K562 (cell line): ENCODE data around the gene PSMD9. TPM values are rescaled to one million over a fixed set of nuclear protein-coding genes. Genes with fewer than 3 reads are reported as not detected.
A peak's percentile ranks its signal among the peaks of the same experiment; 100 is the strongest.

Source experiments
- CBX5 ChIP-seq: IDR thresholded peaks from 2 replicates; pipeline ENCODE4 v1.6.1; 2014; ENCODE audit warnings: low read depth, borderline replicate concordance
- CCAR2 ChIP-seq: fragments of 200-400 bp; formaldehyde crosslinking; IDR thresholded peaks from 2 replicates; pipeline ENCODE4 v1.6.1; 2017; ENCODE audit warnings: mild to moderate bottlenecking, low read depth, low read length
- DACH1 ChIP-seq: fragments of 450-650 bp; IDR thresholded peaks from 2 replicates; pipeline ENCODE4 v1.6.1; 2018; ENCODE audit not compliant: partially characterized antibody
- ERF ChIP-seq: fragments of 450-650 bp; formaldehyde crosslinking; IDR thresholded peaks from 2 replicates; pipeline ENCODE4 v1.4.0; 2020; ENCODE audit warnings: mild to moderate bottlenecking, mixed read lengths
- HDAC3 ChIP-seq: fragments of 450-650 bp; IDR thresholded peaks from 2 replicates; pipeline ENCODE4 v1.6.1; 2018; ENCODE audit warnings: borderline replicate concordance, mild to moderate bottlenecking, moderate library complexity; ENCODE audit not compliant: partially characterized antibody
- JUND ChIP-seq, 2 experiments: IDR thresholded peaks; 2 replicates in 1 of 2; 3 replicates in 1 of 2; pipeline ENCODE4 v1.6.1; 2011; ENCODE audit warnings: borderline replicate concordance in 2 of 2, low read depth in 2 of 2, low read length in 2 of 2, improper control_type of control experiment in 1 of 2, missing biosample characterization in 1 of 2, missing genetic modification characterization in 1 of 2, missing genetic modification reagents in 1 of 2
- L3MBTL2 ChIP-seq: fragments of 450-650 bp; IDR thresholded peaks from 2 replicates; pipeline ENCODE4 v1.6.1; 2016; ENCODE audit warnings: mild to moderate bottlenecking, moderate library complexity
- LARP7 ChIP-seq: fragments of 450-650 bp; IDR thresholded peaks from 2 replicates; pipeline ENCODE4 v1.6.1; 2016
- MBD2 ChIP-seq: sonication (generic); IDR thresholded peaks from 2 replicates; pipeline ENCODE4 v1.6.1; 2016; ENCODE audit warnings: low read depth, borderline replicate concordance
- NR1H2 ChIP-seq: sonication (generic); formaldehyde crosslinking; IDR thresholded peaks from 2 replicates; pipeline ENCODE4 v1.4.0; 2020; ENCODE audit warnings: mild to moderate bottlenecking, missing genetic modification reagents
- NRF1 ChIP-seq, 2 experiments: fragments of 450-650 bp; IDR thresholded peaks in 1 of 2; conservative IDR thresholded peaks in 1 of 2; 2 replicates each; pipeline ENCODE4 v1.6.1; 2014; ENCODE audit warnings: mild to moderate bottlenecking in 2 of 2
- PRMT5 ChIP-seq: sonication (generic); formaldehyde crosslinking; IDR thresholded peaks from 2 replicates; pipeline ENCODE4 v1.5.0; 2020; ENCODE audit warnings: missing genetic modification reagents
- RBM39 ChIP-seq: fragments of 200-400 bp; formaldehyde crosslinking; optimal IDR thresholded peaks from 2 replicates; pipeline ENCODE3; 2018; ENCODE audit warnings: low read depth, low read length
- RFX7 ChIP-seq: fragments of 250-450 bp; sonication (Bioruptor Pico); IDR thresholded peaks from 2 replicates; pipeline ENCODE4 v1.5.1; 2021; ENCODE audit warnings: mild to moderate bottlenecking
- SRF ChIP-seq, 2 experiments: fragments of 250-450, 450-650 bp in 1 of 2; sonication (Bioruptor Pico) in 1 of 2; sonication (generic) in 1 of 2; formaldehyde crosslinking; IDR thresholded peaks; 2 replicates each; pipeline versions ENCODE4 v1.5.0 to v1.5.1; 2020 to 2022; ENCODE audit warnings: mild to moderate bottlenecking in 1 of 2, missing genetic modification reagents in 1 of 2
- ZNF232 ChIP-seq: sonication (generic); formaldehyde crosslinking; IDR thresholded peaks from 2 replicates; pipeline ENCODE4 v1.8.0; 2022; ENCODE audit warnings: mild to moderate bottlenecking, missing genetic modification reagents
- ZNF408 ChIP-seq: fragments of 250-450 bp; sonication (Bioruptor Pico); IDR thresholded peaks from 2 replicates; pipeline ENCODE4 v1.4.0; 2020; ENCODE audit warnings: low read depth, mild to moderate bottlenecking, moderate library complexity
- polyA plus RNA-seq, 8 experiments: library from polyadenylated mRNA; depleted of rRNA in 4 of 8; stranded (reverse) in 5 of 8; unstranded in 3 of 8; fragments of >200 nt; fragmentation: Nextera tagmentation in 2 of 8; fragmentation: Illumina TruSeq in 1 of 8; extraction: Ambion mirVana in 2 of 8; extraction: Trizol in 1 of 8; gene quantifications; 2 replicates each; pipeline versions ENCODE4 v1.2.1 to v1.2.3, GENCODE V29; 2011 to 2014; ENCODE audit warnings: inconsistent platforms in 1 of 8, missing spikeins in 1 of 8
- total RNA-seq, 7 experiments: library from RNA; depleted of rRNA in 6 of 7; stranded (reverse); fragments of >200 nt in 6 of 7; fragmentation: Illumina TruSeq in 2 of 7; extraction: Trizol in 2 of 7; gene quantifications; 2 replicates each; pipeline versions ENCODE4 v1.2.1 to v1.2.3, GENCODE V29; 2011 to 2021; ENCODE audit warnings: low replicate concordance in 1 of 7
- TF ChIP-seq, protein P1 (sequence below): fragments of 250-450 bp; sonication (Bioruptor Pico); IDR thresholded peaks from 2 replicates; pipeline ENCODE4 v1.4.0; 2020; ENCODE audit warnings: mild to moderate bottlenecking, moderate library complexity, borderline replicate concordance
- TF ChIP-seq, protein P2 (sequence below): sonication (generic); formaldehyde crosslinking; IDR thresholded peaks from 2 replicates; pipeline ENCODE4 v1.5.0; 2020; ENCODE audit warnings: missing genetic modification reagents
- TF ChIP-seq, protein P3 (sequence below): sonication (generic); formaldehyde crosslinking; IDR thresholded peaks from 2 replicates; pipeline ENCODE4 v1.8.0; 2023; ENCODE audit warnings: mild to moderate bottlenecking, missing genetic modification reagents

PSMD9 gene
- total and polyA plus RNA-seq, 9 of the 15 experiments (the other 6 are each of a cell fraction or from before 2014, with no cell fraction given): 12.2 to 143 (median 61.3) TPM

DNA sequence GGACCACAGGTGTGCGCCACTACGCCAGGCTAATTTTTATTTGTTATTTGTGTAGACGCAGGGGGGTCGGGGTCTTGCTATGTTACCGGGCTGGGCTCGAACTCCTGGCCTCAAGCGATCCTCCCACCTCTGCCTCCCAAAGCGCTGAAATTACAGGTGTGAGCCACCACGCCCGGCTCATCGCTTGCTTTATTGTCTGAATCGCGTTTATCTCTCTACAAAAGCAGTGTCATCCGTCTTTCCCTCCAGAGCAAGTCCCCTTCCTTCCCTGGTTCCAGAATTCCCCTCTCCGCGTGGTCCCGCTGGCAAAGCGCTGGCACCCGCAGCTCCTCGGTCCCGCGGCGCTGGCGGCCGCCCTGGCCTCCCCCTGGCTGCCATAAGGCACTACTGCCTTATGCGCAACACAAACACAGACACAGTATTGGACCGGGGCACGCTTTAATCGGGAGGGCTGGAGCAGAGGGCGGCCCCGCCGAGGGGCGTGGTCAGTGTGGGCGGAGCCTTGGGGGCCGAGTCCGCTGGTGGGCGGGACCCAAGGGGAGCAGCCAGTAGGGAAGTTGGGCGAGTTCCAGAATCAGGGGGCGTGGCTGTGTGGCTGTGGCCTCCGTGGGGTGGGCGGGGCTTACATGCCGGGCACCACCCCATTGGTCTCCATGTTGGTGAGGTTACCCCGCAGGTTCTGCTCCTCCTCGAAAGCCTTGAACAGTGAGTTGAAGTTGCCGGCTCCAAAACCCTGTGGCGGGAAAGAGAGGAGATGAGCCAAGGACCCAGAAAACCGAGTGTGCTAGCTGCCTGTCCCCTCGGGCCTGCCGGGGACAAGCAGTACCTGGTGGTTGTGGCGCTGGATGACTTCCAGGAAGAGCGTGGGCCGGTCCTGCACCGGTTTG is 49.2 kb upstream of the PSMD9 start (continued):
- TF ChIP-seq, protein P1, sequence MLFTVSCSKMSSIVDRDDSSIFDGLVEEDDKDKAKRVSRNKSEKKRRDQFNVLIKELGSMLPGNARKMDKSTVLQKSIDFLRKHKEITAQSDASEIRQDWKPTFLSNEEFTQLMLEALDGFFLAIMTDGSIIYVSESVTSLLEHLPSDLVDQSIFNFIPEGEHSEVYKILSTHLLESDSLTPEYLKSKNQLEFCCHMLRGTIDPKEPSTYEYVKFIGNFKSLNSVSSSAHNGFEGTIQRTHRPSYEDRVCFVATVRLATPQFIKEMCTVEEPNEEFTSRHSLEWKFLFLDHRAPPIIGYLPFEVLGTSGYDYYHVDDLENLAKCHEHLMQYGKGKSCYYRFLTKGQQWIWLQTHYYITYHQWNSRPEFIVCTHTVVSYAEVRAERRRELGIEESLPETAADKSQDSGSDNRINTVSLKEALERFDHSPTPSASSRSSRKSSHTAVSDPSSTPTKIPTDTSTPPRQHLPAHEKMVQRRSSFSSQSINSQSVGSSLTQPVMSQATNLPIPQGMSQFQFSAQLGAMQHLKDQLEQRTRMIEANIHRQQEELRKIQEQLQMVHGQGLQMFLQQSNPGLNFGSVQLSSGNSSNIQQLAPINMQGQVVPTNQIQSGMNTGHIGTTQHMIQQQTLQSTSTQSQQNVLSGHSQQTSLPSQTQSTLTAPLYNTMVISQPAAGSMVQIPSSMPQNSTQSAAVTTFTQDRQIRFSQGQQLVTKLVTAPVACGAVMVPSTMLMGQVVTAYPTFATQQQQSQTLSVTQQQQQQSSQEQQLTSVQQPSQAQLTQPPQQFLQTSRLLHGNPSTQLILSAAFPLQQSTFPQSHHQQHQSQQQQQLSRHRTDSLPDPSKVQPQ (CRISPR knock-in tag): no peak
- TF ChIP-seq CBX5 (peak; percentile 54; the same call in 1 of the 2 replicates), ZNF232 (no peak), NRF1 (conservative IDR thresholded peaks at IDR 0.05 in 1 of 2, IDR thresholded peaks at IDR 0.05 in 1 of 2) (peak; percentile 88 to 90), CCAR2 (no peak), RFX7 (CRISPR knock-in tag) (no peak), LARP7 (no peak), NR1H2 (CRISPR knock-in tag) (no peak), MBD2 (peak; percentile 48; the same call in 1 of the 2 replicates), DACH1 (no peak), JUND (IDR thresholded peaks at IDR 0.05; ENCODE audit: borderline replicate concordance, low read depth, low read length) (no peak), JUND (tag; IDR thresholded peaks at IDR 0.05; ENCODE audit: borderline replicate concordance, low read depth, low read length) (no peak; the same call in 2 of the 3 replicates), PRMT5 (CRISPR knock-in tag) (no peak), SRF (CRISPR knock-in tag; IDR thresholded peaks at IDR 0.05) (peak in 1 of 2 experiments; percentile 83; a peak in 1 of 4 replicates), ERF (CRISPR knock-in tag) (no peak), L3MBTL2 (peak; percentile 75), HDAC3 (no peak), RBM39 (no peak), ZNF408 (CRISPR knock-in tag) (no peak)
- TF ChIP-seq, protein P2, sequence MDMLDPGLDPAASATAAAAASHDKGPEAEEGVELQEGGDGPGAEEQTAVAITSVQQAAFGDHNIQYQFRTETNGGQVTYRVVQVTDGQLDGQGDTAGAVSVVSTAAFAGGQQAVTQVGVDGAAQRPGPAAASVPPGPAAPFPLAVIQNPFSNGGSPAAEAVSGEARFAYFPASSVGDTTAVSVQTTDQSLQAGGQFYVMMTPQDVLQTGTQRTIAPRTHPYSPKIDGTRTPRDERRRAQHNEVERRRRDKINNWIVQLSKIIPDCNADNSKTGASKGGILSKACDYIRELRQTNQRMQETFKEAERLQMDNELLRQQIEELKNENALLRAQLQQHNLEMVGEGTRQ (CRISPR knock-in tag): no peak
- TF ChIP-seq, protein P3, sequence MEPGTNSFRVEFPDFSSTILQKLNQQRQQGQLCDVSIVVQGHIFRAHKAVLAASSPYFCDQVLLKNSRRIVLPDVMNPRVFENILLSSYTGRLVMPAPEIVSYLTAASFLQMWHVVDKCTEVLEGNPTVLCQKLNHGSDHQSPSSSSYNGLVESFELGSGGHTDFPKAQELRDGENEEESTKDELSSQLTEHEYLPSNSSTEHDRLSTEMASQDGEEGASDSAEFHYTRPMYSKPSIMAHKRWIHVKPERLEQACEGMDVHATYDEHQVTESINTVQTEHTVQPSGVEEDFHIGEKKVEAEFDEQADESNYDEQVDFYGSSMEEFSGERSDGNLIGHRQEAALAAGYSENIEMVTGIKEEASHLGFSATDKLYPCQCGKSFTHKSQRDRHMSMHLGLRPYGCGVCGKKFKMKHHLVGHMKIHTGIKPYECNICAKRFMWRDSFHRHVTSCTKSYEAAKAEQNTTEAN: no peak
